ENCODE data around the gene ABCA3. TPM values are rescaled to one million over a fixed set of nuclear protein-coding genes. Genes with fewer than 3 reads are reported as not detected.
A peak's percentile ranks its signal among the peaks of the same experiment; 100 is the strongest.

ABCA3 gene
- total RNA-seq, 1 donor, result 0.43 TPM

DNA sequence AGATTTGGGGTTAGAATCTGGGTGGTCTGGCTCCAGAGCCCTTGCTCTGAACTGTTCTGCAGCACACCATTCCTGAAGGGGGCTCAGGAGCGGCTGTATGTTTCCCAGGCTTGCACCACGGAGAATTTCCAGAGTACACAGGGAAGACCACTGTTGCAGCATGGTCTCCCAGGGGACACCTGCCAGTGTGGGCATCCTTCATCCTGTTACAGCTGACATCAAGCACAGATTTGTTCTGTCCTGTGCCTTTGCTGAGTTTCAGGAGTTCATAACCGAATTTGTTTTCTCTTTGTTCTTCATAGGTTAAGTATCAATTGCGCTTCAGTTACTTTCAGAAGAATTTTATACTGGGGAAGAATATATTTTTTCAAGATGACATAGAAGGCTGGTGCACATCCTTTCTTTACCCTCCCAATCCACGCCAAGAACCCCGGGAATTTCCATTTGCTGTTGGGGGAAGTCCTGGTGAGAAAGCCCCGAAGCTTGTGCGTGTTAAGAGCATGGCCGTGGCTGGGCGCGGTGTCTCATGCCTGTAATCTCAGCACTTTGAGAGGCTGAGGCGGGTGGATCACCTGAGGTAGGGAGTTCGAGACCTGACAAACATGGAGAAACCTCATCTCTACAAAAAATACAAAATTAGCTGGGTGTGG is 26.3 kb upstream of the ABCA3 start:
- TF ChIP-seq, protein P1, sequence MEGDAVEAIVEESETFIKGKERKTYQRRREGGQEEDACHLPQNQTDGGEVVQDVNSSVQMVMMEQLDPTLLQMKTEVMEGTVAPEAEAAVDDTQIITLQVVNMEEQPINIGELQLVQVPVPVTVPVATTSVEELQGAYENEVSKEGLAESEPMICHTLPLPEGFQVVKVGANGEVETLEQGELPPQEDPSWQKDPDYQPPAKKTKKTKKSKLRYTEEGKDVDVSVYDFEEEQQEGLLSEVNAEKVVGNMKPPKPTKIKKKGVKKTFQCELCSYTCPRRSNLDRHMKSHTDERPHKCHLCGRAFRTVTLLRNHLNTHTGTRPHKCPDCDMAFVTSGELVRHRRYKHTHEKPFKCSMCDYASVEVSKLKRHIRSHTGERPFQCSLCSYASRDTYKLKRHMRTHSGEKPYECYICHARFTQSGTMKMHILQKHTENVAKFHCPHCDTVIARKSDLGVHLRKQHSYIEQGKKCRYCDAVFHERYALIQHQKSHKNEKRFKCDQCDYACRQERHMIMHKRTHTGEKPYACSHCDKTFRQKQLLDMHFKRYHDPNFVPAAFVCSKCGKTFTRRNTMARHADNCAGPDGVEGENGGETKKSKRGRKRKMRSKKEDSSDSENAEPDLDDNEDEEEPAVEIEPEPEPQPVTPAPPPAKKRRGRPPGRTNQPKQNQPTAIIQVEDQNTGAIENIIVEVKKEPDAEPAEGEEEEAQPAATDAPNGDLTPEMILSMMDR (IDR thresholded peaks at IDR 0.05; ENCODE audit: insufficient read depth, low read depth, low read length), result no peak
- DNase-seq (ENCODE audit: low read depth), result no peak
- H3K4me3 ChIP-seq (ENCODE audit: low read depth, low read length), result no peak overlapping the region

DNA sequence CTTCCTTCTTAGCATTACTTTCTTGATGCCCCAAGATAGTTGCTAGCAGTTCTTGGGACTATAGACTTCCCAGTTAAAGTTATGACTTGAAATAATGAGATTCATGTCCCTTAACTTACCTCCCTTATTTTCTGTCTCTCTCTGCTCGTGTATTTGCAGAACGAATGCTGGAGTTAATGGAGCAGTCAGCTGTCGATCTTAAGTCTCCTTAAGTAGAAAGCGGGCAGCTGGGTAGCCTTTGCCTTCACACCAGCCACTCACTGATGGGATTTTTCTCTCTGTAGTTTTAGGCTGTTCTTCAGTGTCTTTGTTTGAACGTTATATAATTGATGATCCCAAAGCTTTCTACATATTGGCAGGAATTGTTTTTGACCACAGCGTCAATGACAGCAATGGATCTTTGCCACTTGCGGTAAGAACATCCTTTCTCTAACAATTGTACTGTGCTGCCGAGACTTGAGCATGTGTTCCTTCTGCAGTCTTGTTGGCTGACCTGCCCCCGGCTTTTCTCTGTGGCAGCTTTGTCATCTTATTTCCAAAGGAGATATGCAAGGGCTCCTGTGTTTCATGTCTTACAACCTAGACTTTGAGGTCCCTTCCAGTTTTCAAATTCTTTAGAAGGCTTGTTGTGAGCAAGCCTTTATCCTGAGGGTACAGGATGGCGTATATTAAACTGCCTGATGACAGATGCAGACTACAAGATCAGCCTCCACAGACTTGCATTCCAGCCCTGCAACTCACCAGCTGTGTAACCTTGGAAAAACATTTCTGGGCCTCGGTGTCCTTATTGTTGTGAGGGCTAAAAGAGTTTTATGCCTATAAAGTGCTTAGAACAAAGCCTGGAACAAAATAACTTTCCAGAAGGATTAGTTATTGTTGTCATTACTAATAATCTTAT is 25.1 kb upstream of the ABCA3 start:
- no peak overlapping the region for H3K4me3 ChIP-seq (ENCODE audit: low read depth, low read length)
- TF ChIP-seq, protein P1 (IDR thresholded peaks at IDR 0.05; ENCODE audit: insufficient read depth, low read depth, low read length), result no peak
- DNase-seq (ENCODE audit: low read depth), result peak; percentile 47

GRCh38 chr16:2364638-2365210 is 24.2 kb upstream of the ABCA3 start:
- no peak for DNase-seq (ENCODE audit: low read depth)
- TF ChIP-seq, protein P1 (IDR thresholded peaks at IDR 0.05; ENCODE audit: insufficient read depth, low read depth, low read length), result no peak
- no peak overlapping the region for H3K4me3 ChIP-seq (ENCODE audit: low read depth, low read length)

- DNase-seq (ENCODE audit: low read depth), result no peak
- H3K4me3 ChIP-seq (ENCODE audit: low read depth, low read length), result no peak overlapping the region
- TF ChIP-seq, protein P1 (IDR thresholded peaks at IDR 0.05; ENCODE audit: insufficient read depth, low read depth, low read length), result no peak
These were observed 21.7 kb upstream of the ABCA3 start for GRCh38 chr16:2362218-2362617.

DNA sequence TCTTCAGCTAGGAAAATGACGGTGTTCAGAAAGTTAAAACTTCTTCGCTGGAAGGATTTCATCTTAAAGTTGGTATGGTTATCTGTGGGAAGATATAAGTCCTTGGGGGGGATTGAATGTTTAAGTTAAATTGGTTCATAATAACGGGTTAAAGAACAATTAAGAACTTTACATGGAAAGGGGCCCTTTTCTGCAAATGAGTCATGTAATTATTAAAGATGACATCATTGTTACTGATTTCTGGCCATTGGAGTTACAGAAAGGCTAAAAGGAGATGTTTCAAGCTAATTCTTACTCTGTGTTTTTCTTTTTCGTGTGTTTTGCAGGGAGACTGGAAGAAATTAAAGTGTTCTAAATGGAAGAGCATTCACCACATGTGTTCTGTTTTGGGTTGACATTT is 20.6 kb upstream of the ABCA3 start:
- no peak overlapping the region for H3K4me3 ChIP-seq (ENCODE audit: low read depth, low read length)
- no peak for DNase-seq (ENCODE audit: low read depth)
- TF ChIP-seq, protein P1 (IDR thresholded peaks at IDR 0.05; ENCODE audit: insufficient read depth, low read depth, low read length), result no peak

GRCh38 chr16:2359919-2360318 is 19.4 kb upstream of the ABCA3 start:
- TF ChIP-seq, protein P1 (IDR thresholded peaks at IDR 0.05; ENCODE audit: insufficient read depth, low read depth, low read length), result no peak
- no peak overlapping the region for H3K4me3 ChIP-seq (ENCODE audit: low read depth, low read length)
- no peak for DNase-seq (ENCODE audit: low read depth)

All from fibroblast of villous mesenchyme (primary cell).